Measurements from ENCODE around the gene PFKFB4. TPM values are rescaled to one million over a fixed set of nuclear protein-coding genes. Genes with fewer than 3 reads are reported as not detected.
"Not testable (repeated sequence)": the region's sequence is repeated elsewhere in the genome, so short reads cannot be mapped to it uniquely, and the experiment has no call there.

Gene PFKFB4
- total and polyA plus RNA-seq, 12 donors, result 0.40 to 7.7 (median 1.2) TPM

GRCh38 chr3:48500656-48501055 is 55.9 kb downstream of the PFKFB4 start:
- H3K27me3 ChIP-seq, result no peaks in the 10 kb centered on the region
- DNase-seq (no peak), ATAC-seq (no peak)
- H3K4me1 ChIP-seq, result peaks cover 15 to 38% (median 24%) of the 10 kb centered on the region in 9 donors
- no peak overlapping the region for H3K4me3 ChIP-seq
- no peak for TF ChIP-seq CTCF (IDR thresholded peaks at IDR 0.05)
- H3K9me3 ChIP-seq, result peaks cover 0 to 7% (median 0%) of the 10 kb centered on the region in 11 donors
- WGBS, 2 donors, result 96 to 98% methylated on average over 5 of the region's 5 CpGs
- intact Hi-C loops (cut with DNase I), result loop anchor here in 3 of 10 donors (5.0 kb wide), 2 partner anchors 33 to 47 kb away; a partner anchor contains a TSS
- H3K36me3 ChIP-seq, result peaks cover 0 to 54% (median 6%) of the 10 kb centered on the region in 9 donors
- H3K27ac ChIP-seq, result no peak overlapping the region

- 88 to 98% methylated on average over 3 of the region's 3 CpGs for WGBS, 2 donors
- intact Hi-C loops (cut with DNase I), result no loop called here
- Histone ChIP-seq H3K4me3 (no peak overlapping the region), H3K9me3 (peaks cover 0 to 1% (median 0%) of the 10 kb centered on the region in 11 donors), H3K27ac (no peak overlapping the region), H3K36me3 (peaks cover 0 to 80% (median 4%) of the 10 kb centered on the region in 9 donors), H3K27me3 (no peaks in the 10 kb centered on the region), H3K4me1 (no peaks in the 10 kb centered on the region)
- no peak for TF ChIP-seq CTCF (IDR thresholded peaks at IDR 0.05)
- DNase-seq (no peak), ATAC-seq (no peak)
These were observed 63.5 kb downstream of the PFKFB4 start for GRCh38 chr3:48493203-48493501.

GRCh38 chr3:48492461-48493202 is 64.0 kb downstream of the PFKFB4 start:
- ATAC-seq (no peak), DNase-seq (no peak)
- Histone ChIP-seq H3K4me3 (no peak overlapping the region), H3K27me3 (no peaks in the 10 kb centered on the region), H3K36me3 (peaks cover 0 to 77% (median 4%) of the 10 kb centered on the region in 9 donors), H3K4me1 (no peaks in the 10 kb centered on the region), H3K27ac (no peak overlapping the region), H3K9me3 (no peaks in the 10 kb centered on the region)
- intact Hi-C loops (cut with DNase I), result no loop called here
- 89 to 90% methylated on average over 7 of the region's 7 CpGs for WGBS, 2 donors
- no peak for TF ChIP-seq CTCF (IDR thresholded peaks at IDR 0.05)

- no peak overlapping the region for H3K4me3 ChIP-seq
- H3K9me3 ChIP-seq, result no peaks in the 10 kb centered on the region
- H3K27me3 ChIP-seq, result no peaks in the 10 kb centered on the region
- H3K36me3 ChIP-seq, result peaks cover 0 to 39% (median 0%) of the 10 kb centered on the region in 9 donors
- 92 to 93% methylated on average over 5 of the region's 5 CpGs for WGBS, 2 donors
- H3K27ac ChIP-seq, result no peak overlapping the region
- H3K4me1 ChIP-seq, result no peaks in the 10 kb centered on the region
- intact Hi-C loops (cut with DNase I), result no loop called here
- no peak for ATAC-seq
- TF ChIP-seq CTCF (IDR thresholded peaks at IDR 0.05), result no peak
- DNase-seq, result no peak
These were observed 69.7 kb downstream of the PFKFB4 start for GRCh38 chr3:48486952-48487351.

GRCh38 chr3:48482822-48483221 is 73.8 kb downstream of the PFKFB4 start:
- 94 to 97% methylated on average over 6 of the region's 6 CpGs for WGBS, 2 donors

GRCh38 chr3:48480891-48481290 is 75.7 kb downstream of the PFKFB4 start:
- H3K27ac ChIP-seq; DNase-seq; ATAC-seq; H3K9me3 ChIP-seq; H3K27me3 ChIP-seq; intact Hi-C loops (cut with DNase I); H3K4me3 ChIP-seq: not testable (repeated sequence)
- H3K36me3 ChIP-seq, result peaks cover 0 to 37% (median 0%) of the 10 kb centered on the region in 9 donors
- 98 to 99% methylated on average over 11 of the region's 11 CpGs for WGBS, 2 donors
- peaks cover 0 to 25% (median 13%) of the 10 kb centered on the region in 9 donors for H3K4me1 ChIP-seq

More at GRCh38 chr3:48482822-48483221, 73.8 kb downstream of the PFKFB4 start:
- Histone ChIP-seq H3K36me3 (peaks cover 0 to 24% (median 0%) of the 10 kb centered on the region in 9 donors), H3K4me1 (peaks cover 0 to 12% (median 4%) of the 10 kb centered on the region in 9 donors)
- DNase-seq; H3K27me3 ChIP-seq; H3K9me3 ChIP-seq; H3K27ac ChIP-seq; intact Hi-C loops (cut with DNase I); H3K4me3 ChIP-seq; ATAC-seq: not testable (repeated sequence)

Measured in heart right ventricle (tissue), 16 donors.